HCT116 (cell line): ENCODE data around the gene GET3. TPM values are rescaled to one million over a fixed set of nuclear protein-coding genes. Genes with fewer than 3 reads are reported as not detected.

Experiments used
- ATAC-seq: fragments of 200-7000 bp; cut with Tn5 transposase; 2 replicates; pipeline ENCODE4 v1.9.1; 2020; ENCODE audit warnings: mild to moderate bottlenecking, moderate library complexity
- BruUV-seq: library from RNA; stranded (reverse); fragments of 400-500 nt; replicated peaks from 2 replicates; lab custom pipeline; 2021; lab: Mats Ljungman, UMichigan
- CTCF ChIA-PET: fragments of 300-600 bp; sonication (Branson Sonifier 250); formaldehyde crosslinking; loops from one replicate; lab custom pipeline; 2021; ENCODE audit warnings: antibody characterized with exemption; lab: Charles Lee
- POLR2A ChIA-PET: fragments of 300-600, 350-600 bp; sonication (Branson Sonifier 250); formaldehyde crosslinking; loops from one replicate; lab custom pipeline; 2021; ENCODE audit warnings: antibody characterized with exemption; lab: Charles Lee
- RAD21 ChIA-PET, 2 experiments: fragments of 300-600 bp; sonication (Branson Sonifier 250); formaldehyde crosslinking; loops; one replicate each; lab custom pipeline; 2023; ENCODE audit warnings: low total read pairs in 2 of 2; ENCODE audit not compliant: uncharacterized antibody in 2 of 2, unreplicated experiment in 2 of 2, low non-redundant PET in 1 of 2; lab: Charles Lee
- DNase-seq: peaks from one replicate; pipeline ENCODE4 v3.0.0-alpha.2; 2010; ENCODE audit warnings: low read depth, low spot score
- H2AFZ ChIP-seq: fragments of 200-600 bp; shearing (Covaris generic), sonication (generic); 2 replicates; pipeline ENCODE4 v1.6.1; 2017; ENCODE audit warnings: low read depth, mixed run types, mixed read lengths, antibody characterized with exemption, low read length; ENCODE audit not compliant: poor library complexity, severe bottlenecking
- H3K27ac ChIP-seq: 2 replicates; pipeline ENCODE4 v1.5.1; 2012; ENCODE audit warnings: low read depth, low read length
- H3K27me3 ChIP-seq: fragments of 200-600 bp; sonication (generic); 2 replicates; pipeline ENCODE4 v1.6.1; 2016; ENCODE audit warnings: mixed run types, low read length, mixed read lengths; ENCODE audit not compliant: insufficient read depth
- H3K36me3 ChIP-seq, 2 experiments: fragments of 200-500 bp in 1 of 2; fragments of 200-600 bp in 1 of 2; sonication (Bioruptor generic) in 1 of 2; sonication (generic) in 1 of 2; 2 replicates each; pipeline versions ENCODE4 v1.5.1 to v1.6.1; 2014 to 2016; ENCODE audit warnings: low read length in 2 of 2, inconsistent platforms in 1 of 2, mixed read lengths in 1 of 2, mixed run types in 1 of 2; ENCODE audit not compliant: insufficient read depth in 2 of 2, control insufficient read depth in 1 of 2
- H3K4me1 ChIP-seq, 2 experiments: fragments of 200-600 bp in 1 of 2; sonication (generic) in 1 of 2; 2 replicates each; pipeline versions ENCODE4 v1.5.1 to v1.6.1; 2012 to 2017; ENCODE audit warnings: low read length in 2 of 2, inconsistent platforms in 1 of 2, mild to moderate bottlenecking in 1 of 2, mixed read lengths in 1 of 2, mixed run types in 1 of 2, moderate library complexity in 1 of 2; ENCODE audit not compliant: insufficient read depth in 2 of 2, control insufficient read depth in 1 of 2
- H3K4me2 ChIP-seq: fragments of 200-600 bp; sonication (generic); 2 replicates; pipeline ENCODE4 v1.6.1; 2017; ENCODE audit warnings: mixed run types, low read length, mixed read lengths
- H3K4me3 ChIP-seq, 2 experiments: fragments of 200-600 bp in 1 of 2; sonication (generic) in 1 of 2; replicated peaks in 1 of 2; 2 replicates each; pipeline ENCODE4 v1.5.1; 2011 to 2016; ENCODE audit warnings: low read length in 2 of 2, control low read depth in 1 of 2, low read depth in 1 of 2, mild to moderate bottlenecking in 1 of 2, mixed read lengths in 1 of 2, mixed run types in 1 of 2
- H3K79me2 ChIP-seq: fragments of 200-600 bp; sonication (generic); 2 replicates; pipeline ENCODE4 v1.6.1; 2017; ENCODE audit warnings: mild to moderate bottlenecking, mixed run types, low read length, moderate library complexity, mixed read lengths; ENCODE audit not compliant: insufficient read depth
- H3K9ac ChIP-seq: fragments of 200-600 bp; sonication (generic); 2 replicates; pipeline ENCODE4 v1.6.1; 2016; ENCODE audit warnings: low read length, mixed read lengths
- H3K9me2 ChIP-seq: fragments of 200-600 bp; sonication (generic), shearing (Covaris generic); 2 replicates; pipeline ENCODE4 v1.6.1; 2017; ENCODE audit warnings: mixed run types, mild to moderate bottlenecking, moderate library complexity; ENCODE audit not compliant: insufficient read depth
- H3K9me3 ChIP-seq, 2 experiments: fragments of 200-500 bp in 1 of 2; fragments of 200-600 bp in 1 of 2; sonication (Bioruptor generic) in 1 of 2; sonication (generic) in 1 of 2; 2 replicates each; pipeline ENCODE4 v1.6.1; 2014 to 2017; ENCODE audit warnings: low read length in 2 of 2, mixed read lengths in 2 of 2, inconsistent platforms in 1 of 2, low read depth in 1 of 2, mild to moderate bottlenecking in 1 of 2, mixed run types in 1 of 2, moderate library complexity in 1 of 2; ENCODE audit not compliant: control insufficient read depth in 1 of 2, insufficient read depth in 1 of 2
- H4K20me1 ChIP-seq: fragments of 200-600 bp; sonication (generic), shearing (Covaris generic); 2 replicates; pipeline ENCODE4 v1.6.1; 2017; ENCODE audit warnings: mixed run types, mild to moderate bottlenecking, moderate library complexity; ENCODE audit not compliant: insufficient read depth
- CEBPB ChIP-seq: IDR thresholded peaks from 2 replicates; pipeline ENCODE4 v1.6.1; 2012; ENCODE audit warnings: low read depth
- CTCF ChIP-seq, 3 experiments: fragments of 200-600 bp in 1 of 3; sonication (generic) in 1 of 3; IDR thresholded peaks in 2 of 3; conservative IDR thresholded peaks in 1 of 3; 2 replicates each; pipeline ENCODE4 v1.5.1; 2012 to 2017; ENCODE audit warnings: low read depth in 2 of 3, low read length in 2 of 3, antibody characterized with exemption in 1 of 3, borderline replicate concordance in 1 of 3, control low read depth in 1 of 3, mild to moderate bottlenecking in 1 of 3, mixed read lengths in 1 of 3, mixed run types in 1 of 3, moderate library complexity in 1 of 3; ENCODE audit not compliant: insufficient read depth in 1 of 3
- EGR1 ChIP-seq: IDR thresholded peaks from 2 replicates; pipeline ENCODE4 v1.6.1; 2012; ENCODE audit warnings: low read depth
- ELF1 ChIP-seq: IDR thresholded peaks from 2 replicates; pipeline ENCODE4 v1.6.1; 2012; ENCODE audit warnings: low read depth, borderline replicate concordance
- EZH2 ChIP-seq: fragments of 200-600 bp; sonication (generic); IDR thresholded peaks from 2 replicates; pipeline ENCODE4 v1.6.1; 2017; ENCODE audit warnings: antibody characterized with exemption, mixed run types
- EZH2phosphoT487 ChIP-seq: fragments of 200-600 bp; IDR thresholded peaks from 2 replicates; pipeline ENCODE4 v1.6.1; 2018; ENCODE audit warnings: antibody characterized with exemption, borderline replicate concordance
- MAX ChIP-seq: IDR thresholded peaks from 2 replicates; pipeline ENCODE4 v1.6.1; 2012
- POLR2A ChIP-seq: IDR thresholded peaks from 2 replicates; pipeline ENCODE4 v1.7.0; 2011; ENCODE audit warnings: borderline replicate concordance; ENCODE audit not compliant: insufficient read depth, insufficient read length; ENCODE audit errors: extremely low read depth
- REST ChIP-seq: IDR thresholded peaks from 2 replicates; pipeline ENCODE4 v1.6.1; 2012; ENCODE audit warnings: low read depth
- YY1 ChIP-seq: IDR thresholded peaks from 2 replicates; pipeline ENCODE4 v1.6.1; 2011; ENCODE audit warnings: low read length, low read depth, moderate library complexity, mild to moderate bottlenecking; ENCODE audit not compliant: insufficient replicate concordance; ENCODE audit errors: extremely low read depth
- ZFX ChIP-seq: fragments of 450-650 bp; IDR thresholded peaks from 2 replicates; pipeline ENCODE4 v1.6.1; 2017
- ZNF274 ChIP-seq: fragments of 200-500 bp; sonication (Bioruptor generic); IDR thresholded peaks from 2 replicates; pipeline ENCODE4 v1.6.1; 2014; ENCODE audit warnings: mild to moderate bottlenecking, low read depth, low read length, inconsistent platforms
- intact Hi-C: fragments of 100-400 bp; cut with micrococcal nuclease; formaldehyde crosslinking; loops from 2 replicates; pipeline ENCODE4 v1.10.0; 2022
- total RNA-seq: library from RNA; stranded (reverse); gene quantifications from one replicate; pipeline ENCODE4 v1.2.1, GENCODE V29; 2021; ENCODE audit not compliant: unreplicated experiment

The GET3 gene
- total RNA-seq, 1 experiment from 2014 or later = 77.6 TPM

DNA sequence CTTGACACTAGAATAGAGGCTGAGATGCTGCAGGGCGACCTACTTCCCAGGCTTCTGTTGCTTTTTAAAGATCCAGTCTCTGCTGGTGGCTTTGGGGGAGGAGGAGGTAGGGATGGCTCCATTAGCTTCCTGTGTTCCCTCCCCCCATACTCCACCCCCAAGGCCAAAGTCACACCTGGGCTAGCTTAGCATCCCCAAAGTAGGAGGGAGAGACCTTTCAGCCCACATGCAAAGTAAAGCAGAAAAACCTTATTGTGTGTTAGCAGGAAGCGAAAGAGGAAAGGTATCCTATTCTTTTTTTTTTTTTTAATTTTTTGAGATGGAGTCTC lies 10.3 kb upstream of the GET3 start:
- BruUV-seq = no TSS peak
- CTCF ChIA-PET = interaction anchor here (1.6 kb wide), 1 partner anchor 28 kb away, joined by 3 read pairs; no protein-coding TSS in a partner anchor
- DNase-seq (no peak), ATAC-seq (no peak)
- H4K20me1 ChIP-seq = peaks cover 5% of the 10 kb centered on the region; the same call in 1 of the 2 replicates
- H3K4me1 ChIP-seq = peaks cover 0 to 23% of the 10 kb centered on the region in 2 experiments; a peak in 2 of 4 replicates
- no peaks in the 10 kb centered on the region for H3K9me2 ChIP-seq
- H3K79me2 ChIP-seq = peaks cover 42% of the 10 kb centered on the region
- H3K27me3 ChIP-seq = no peaks in the 10 kb centered on the region
- no peak overlapping the region for H3K4me3 ChIP-seq
- no peak overlapping the region for H2AFZ ChIP-seq
- no peak overlapping the region for H3K4me2 ChIP-seq
- intact Hi-C loops = no loop called here
- peaks cover 28 to 34% of the 10 kb centered on the region in 2 experiments for H3K36me3 ChIP-seq
- H3K27ac ChIP-seq = 0 out of 2 replicates have a peak overlapping the region, but pooled peaks have one; percentile 14
- RAD21 ChIA-PET = no interaction called here
- POLR2A ChIA-PET = interaction anchor here (1.3 kb wide), 1 partner anchor 10 kb away, joined by 3 read pairs; the partner anchor contains the start of gene GET3
- TF ChIP-seq ZFX (no peak), EZH2phosphoT487 (no peak), YY1 (no peak), ELF1 (no peak), CEBPB (no peak), ZNF274 (no peak), EGR1 (no peak), MAX (no peak), REST (no peak), CTCF (IDR thresholded peaks at IDR 0.05 in 2 of 3, conservative IDR thresholded peaks at IDR 0.05 in 1 of 3; ENCODE audit: borderline replicate concordance in 1 of 3, insufficient read depth in 1 of 3, low read depth in 2 of 3, low read length in 2 of 3) (no peak), POLR2A (no peak), EZH2 (no peak)
- H3K9ac ChIP-seq = no peak overlapping the region
- no peaks in the 10 kb centered on the region for H3K9me3 ChIP-seq
